Measurements from ENCODE around the gene AJM1. TPM values are rescaled to one million over a fixed set of nuclear protein-coding genes. Genes with fewer than 3 reads are reported as not detected.

AJM1 gene
- total RNA-seq, 1 experiment from 2014 or later = 5.3 TPM

GRCh38 chr9:136846376-136847087 lies 4.3 kb downstream of the AJM1 start:
- Histone ChIP-seq H3K4me3 (peak overlapping the region; percentile 87), H3K79me2 (ENCODE audit: low read depth) (no peaks in the 10 kb centered on the region), H3K4me1 (replicated peaks; ENCODE audit: insufficient read depth) (peaks cover 9% of the 10 kb centered on the region; the same call in 1 of the 2 replicates), H4K20me1 (ENCODE audit: insufficient read depth) (peaks cover 13% of the 10 kb centered on the region), H3K9me3 (ENCODE audit: insufficient read depth, low read depth) (no peaks in the 10 kb centered on the region), H3K27ac (peak overlapping the region; percentile 51; the same call in 1 of the 2 replicates), H3K36me3 (ENCODE audit: low read depth) (no peaks in the 10 kb centered on the region), H2AFZ (peak overlapping the region; percentile 69; the same call in 1 of the 2 replicates), H3K4me2 (peak overlapping the region; percentile 85), H3K9me2 (ENCODE audit: insufficient read depth) (no peaks in the 10 kb centered on the region), H3F3A (ENCODE audit: insufficient read depth, low read depth) (peaks cover 19% of the 10 kb centered on the region; the same call in 1 of the 2 replicates), H3K27me3 (ENCODE audit: insufficient read depth, low read depth) (no peaks in the 10 kb centered on the region)
- TF ChIP-seq EZH2 (IDR thresholded peaks at IDR 0.05; ENCODE audit: low read depth) (no peak), CTCF (conservative IDR thresholded peaks at IDR 0.05) (no peak)
- POLR2A ChIA-PET (ENCODE audit: unreplicated experiment) = interaction anchor here (0.6 to 1.4 kb wide), 4 partner anchors 55 to 189 kb away, joined by 3 to 27 read pairs (median 8); no protein-coding TSS in a partner anchor
- TSS peak; percentile 10 for BruUV-seq (replicated peaks)
- no peak for DNase-seq
- intact Hi-C loops (cut with micrococcal nuclease; ENCODE audit: unreplicated experiment) = loop anchor here (1.0 to 5.0 kb wide), 5 partner anchors 46 to 181 kb away; partner anchors contain the start of genes ABCA2, CLIC3 and TMEM141
- CTCF ChIA-PET = interaction anchor here (1.9 kb wide), 1 partner anchor 102 kb away, joined by 9 read pairs; no protein-coding TSS in a partner anchor

- intact Hi-C loops (cut with micrococcal nuclease; ENCODE audit: unreplicated experiment) = loop anchor here (1.0 to 5.0 kb wide), 5 partner anchors 46 to 180 kb away; partner anchors contain the start of genes ABCA2, CLIC3 and TMEM141
- TF ChIP-seq CTCF (conservative IDR thresholded peaks at IDR 0.05) = no peak
- TF ChIP-seq EZH2 (IDR thresholded peaks at IDR 0.05; ENCODE audit: low read depth) = no peak
- no TSS peak for BruUV-seq (replicated peaks)
- ChIA-PET CTCF (interaction anchor here (0.6 to 1.9 kb wide), 4 partner anchors 25 to 188 kb away, joined by 4 to 9 read pairs (median 6); no protein-coding TSS in a partner anchor), POLR2A (ENCODE audit: unreplicated experiment) (interaction anchor here (0.5 to 1.4 kb wide), 10 partner anchors 36 to 239 kb away, joined by 3 to 27 read pairs (median 10); partner anchors contain the start of genes MAN1B1 and PAXX)
- DNase-seq = peak; percentile 69 to 93
- Histone ChIP-seq H3K9me2 (ENCODE audit: insufficient read depth) (no peaks in the 10 kb centered on the region), H3K27me3 (ENCODE audit: insufficient read depth, low read depth) (no peaks in the 10 kb centered on the region), H4K20me1 (ENCODE audit: insufficient read depth) (peaks cover 16% of the 10 kb centered on the region), H3K4me3 (peak overlapping the region; percentile 87), H3K27ac (peak overlapping the region; percentile 80), H3K4me1 (replicated peaks; ENCODE audit: insufficient read depth) (peaks cover 6% of the 10 kb centered on the region; the same call in 1 of the 2 replicates), H3K79me2 (ENCODE audit: low read depth) (no peaks in the 10 kb centered on the region), H3F3A (ENCODE audit: insufficient read depth, low read depth) (peaks cover 22% of the 10 kb centered on the region; the same call in 1 of the 2 replicates), H2AFZ (peak overlapping the region; percentile 70; the same call in 1 of the 2 replicates), H3K4me2 (peak overlapping the region; percentile 85), H3K36me3 (ENCODE audit: low read depth) (no peaks in the 10 kb centered on the region), H3K9me3 (ENCODE audit: insufficient read depth, low read depth) (no peaks in the 10 kb centered on the region)
Measured at GRCh38 chr9:136847088-136847825, 5.0 kb downstream of the AJM1 start.

All from PC-9 (cell line).